Stromal cell of bone marrow (primary cell): ENCODE measurements around the gene PDHA1.

Source experiments
- DNase-seq: peaks from one replicate; pipeline ENCODE4 v3.0.0-alpha.2; 2012; ENCODE audit warnings: low read depth

PDHA1 gene

GRCh38 chrX:19343535-19344408 lies at the start of gene PDHA1:
Gene PDHA1 (plus strand): TSS chrX:19343927. CDS start chrX:19344038, 111 bp downstream.
- DNase-seq, result peak; percentile 77

DNA sequence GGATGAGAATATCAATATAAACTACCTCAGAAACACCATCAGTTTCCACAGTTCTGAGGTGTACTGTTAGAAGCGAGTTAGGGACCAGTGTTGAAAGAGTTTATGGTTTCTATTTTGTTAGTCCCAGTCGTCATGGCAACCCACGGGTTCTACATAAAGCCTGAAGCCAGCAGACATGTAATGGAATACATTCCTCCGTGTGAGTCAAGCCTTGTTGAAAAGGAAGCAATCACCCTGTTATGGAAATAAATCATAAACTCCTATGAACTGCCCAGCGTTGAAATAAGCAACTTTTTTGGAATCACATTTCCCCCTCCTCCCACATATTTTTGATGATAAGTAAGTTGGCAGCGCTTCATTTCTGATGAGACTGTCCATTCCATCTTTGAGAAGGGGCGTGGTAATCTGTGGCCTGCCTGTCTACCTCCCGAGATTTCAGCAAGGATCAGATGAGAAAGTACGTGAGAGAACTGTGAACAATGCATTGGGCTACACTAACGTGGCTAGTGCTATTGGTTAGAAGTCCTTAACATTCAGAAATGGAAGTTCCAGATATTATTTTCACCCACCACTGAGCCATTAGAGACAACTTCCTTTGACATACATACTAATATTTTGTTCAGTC lies 40.4 kb upstream of the PDHA1 start:
- peak; percentile 91 for DNase-seq

DNA sequence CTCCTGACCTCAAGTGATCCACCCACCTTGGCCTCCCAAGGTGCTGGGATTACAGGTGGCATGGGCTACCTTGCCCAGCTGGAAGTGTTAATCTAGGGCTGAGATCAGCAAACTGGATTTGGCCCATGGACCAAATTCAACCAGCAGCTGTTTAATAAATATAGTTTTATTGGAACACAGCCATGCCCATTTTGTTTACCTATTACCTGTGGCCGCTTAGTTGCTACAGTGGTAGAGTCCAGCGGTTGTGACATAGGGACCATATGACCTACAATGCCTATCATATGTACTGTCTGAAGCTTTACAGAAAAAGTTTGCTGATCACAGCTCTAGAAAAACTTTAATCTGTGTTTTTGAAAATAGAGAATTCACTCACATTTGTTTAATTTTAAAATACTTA lies 17.2 kb upstream of the PDHA1 start:
- no peak for DNase-seq

- DNase-seq, result no peak
Observed at GRCh38 chrX:19331831-19332230, 11.9 kb upstream of the PDHA1 start.

GRCh38 chrX:19332983-19333382 lies 10.7 kb upstream of the PDHA1 start:
- peak; percentile 4 for DNase-seq

GRCh38 chrX:19334945-19335626 lies 8.6 kb upstream of the PDHA1 start:
- DNase-seq, result no peak

- DNase-seq, result no peak
Observed at GRCh38 chrX:19342331-19342906, 1.3 kb upstream of the PDHA1 start.

DNA sequence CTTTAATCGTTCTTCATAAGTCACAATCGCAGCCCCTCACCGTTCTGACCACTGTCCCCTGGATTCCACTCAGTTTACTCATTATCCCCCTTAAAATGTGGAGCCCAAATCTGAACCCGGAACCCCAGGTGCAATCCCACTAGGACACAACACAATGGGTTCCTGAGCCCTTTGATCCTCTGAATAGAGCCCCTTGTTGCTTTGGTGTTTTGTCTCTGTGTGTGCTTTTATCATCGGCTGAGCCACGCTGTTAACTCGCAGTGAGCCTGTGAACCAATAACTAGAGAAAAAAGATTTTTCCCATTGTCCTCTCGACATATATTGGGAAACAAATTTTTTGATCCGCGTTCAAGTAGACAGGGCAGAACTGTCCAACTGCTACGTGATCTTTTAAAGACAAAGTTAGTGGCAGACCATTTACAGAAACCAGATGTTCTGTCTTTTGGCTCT lies 617 bp upstream of the PDHA1 start:
- DNase-seq, result no peak

GRCh38 chrX:19344661-19345060 lies 934 bp downstream of the PDHA1 start:
- DNase-seq, result no peak

- DNase-seq, result no peak
Observed at GRCh38 chrX:19347916-19348315, 4.2 kb downstream of the PDHA1 start.

GRCh38 chrX:19349264-19349663 lies 5.5 kb downstream of the PDHA1 start:
- no peak for DNase-seq

GRCh38 chrX:19350941-19351384 lies 7.2 kb downstream of the PDHA1 start:
- DNase-seq, result no peak

- DNase-seq, result no peak
Observed at GRCh38 chrX:19354625-19355024, 10.9 kb downstream of the PDHA1 start.

- DNase-seq, result no peak
Observed at GRCh38 chrX:19358521-19358920, 14.8 kb downstream of the PDHA1 start.

DNA sequence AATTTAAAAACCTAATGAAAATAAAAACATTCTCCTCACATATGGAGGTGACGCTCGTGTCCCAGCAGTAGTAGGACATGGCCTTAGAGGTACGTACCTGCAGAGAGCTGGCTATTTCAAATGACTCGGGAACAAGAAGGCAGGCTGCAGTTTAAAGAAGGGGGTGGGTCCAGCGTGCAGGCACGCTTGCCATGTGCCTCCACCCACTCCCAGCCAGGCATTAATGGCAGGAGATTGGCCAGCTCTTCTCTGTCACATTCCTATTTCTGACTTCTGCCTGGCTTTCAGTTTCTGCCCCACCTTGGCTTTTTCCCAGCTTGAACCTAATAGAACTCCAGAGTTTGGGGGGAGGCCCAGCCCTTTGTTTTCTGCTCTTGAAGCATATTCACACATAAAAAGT lies 17.2 kb downstream of the PDHA1 start:
- DNase-seq, result no peak

DNA sequence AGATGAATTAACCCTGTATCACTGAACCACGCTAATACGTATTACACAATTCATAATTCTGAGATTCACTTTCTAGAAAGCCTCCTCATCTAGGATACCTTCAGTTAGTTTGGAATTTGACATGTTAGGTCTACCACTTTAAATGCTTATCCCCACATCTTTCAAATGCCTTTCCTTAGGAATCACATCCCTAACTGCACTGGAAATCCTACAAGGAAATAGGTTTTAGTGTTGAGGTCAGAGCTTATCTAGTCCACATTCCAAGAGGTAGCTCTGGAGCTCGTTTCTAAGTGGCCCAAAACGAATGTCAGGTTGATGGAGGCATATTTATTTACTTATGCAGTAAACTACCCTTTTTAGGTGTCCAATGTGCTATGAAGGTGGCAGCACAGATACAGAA lies 18.0 kb downstream of the PDHA1 start:
- no peak for DNase-seq

- DNase-seq, result no peak
Observed at GRCh38 chrX:19368576-19368975, 24.8 kb downstream of the PDHA1 start.

GRCh38 chrX:19370061-19370460 lies 26.3 kb downstream of the PDHA1 start:
- peak; percentile 29 for DNase-seq

GRCh38 chrX:19372170-19372546 lies 28.4 kb downstream of the PDHA1 start:
- peak; percentile 34 for DNase-seq

DNA sequence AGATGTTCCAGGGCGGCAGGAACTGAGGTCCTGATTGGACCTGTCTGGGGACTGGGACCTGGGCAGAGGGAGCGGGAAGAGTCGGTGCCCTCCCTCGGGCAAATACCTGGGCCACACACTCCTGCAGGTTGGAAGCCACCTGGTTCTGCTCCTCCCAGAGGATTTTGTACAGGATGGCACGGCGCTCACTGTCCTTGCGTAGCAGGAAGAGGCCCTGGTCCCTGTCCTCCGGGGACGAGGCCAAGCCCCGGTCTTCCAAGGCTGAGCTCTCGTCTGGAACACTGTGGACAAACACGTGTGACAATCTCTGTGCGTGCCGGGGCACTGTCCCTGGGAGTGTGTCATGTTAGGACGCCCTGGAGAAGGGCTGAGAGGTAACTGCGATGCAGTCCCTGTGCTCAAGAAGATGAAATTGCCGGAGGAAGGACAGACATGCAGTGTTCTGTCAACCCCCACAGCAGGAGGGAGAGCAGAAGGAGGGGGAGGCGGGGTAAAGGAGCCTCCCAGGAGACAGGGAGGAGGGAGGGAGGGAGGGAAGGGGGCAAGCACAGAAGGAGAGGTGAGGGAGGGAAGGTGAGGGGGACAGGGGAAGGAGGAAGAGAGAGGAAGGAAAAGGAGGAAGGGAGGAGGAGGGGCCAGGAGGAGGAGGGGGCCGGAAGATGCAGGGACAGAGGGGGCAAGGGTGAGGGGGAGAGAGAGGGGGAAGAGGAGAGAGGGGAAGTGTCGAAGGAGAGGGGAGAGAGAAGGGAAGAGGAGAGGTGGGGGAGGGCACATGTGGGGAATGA lies 29.0 kb downstream of the PDHA1 start:
- no peak for DNase-seq

- no peak for DNase-seq
Observed at GRCh38 chrX:19373351-19373891, 29.7 kb downstream of the PDHA1 start.
